Measurements from ENCODE around the gene CTNNA1.
"Not testable (repeated sequence)": the region's sequence is repeated elsewhere in the genome, so short reads cannot be mapped to it uniquely, and the experiment has no call there.

Gene CTNNA1, protein sequence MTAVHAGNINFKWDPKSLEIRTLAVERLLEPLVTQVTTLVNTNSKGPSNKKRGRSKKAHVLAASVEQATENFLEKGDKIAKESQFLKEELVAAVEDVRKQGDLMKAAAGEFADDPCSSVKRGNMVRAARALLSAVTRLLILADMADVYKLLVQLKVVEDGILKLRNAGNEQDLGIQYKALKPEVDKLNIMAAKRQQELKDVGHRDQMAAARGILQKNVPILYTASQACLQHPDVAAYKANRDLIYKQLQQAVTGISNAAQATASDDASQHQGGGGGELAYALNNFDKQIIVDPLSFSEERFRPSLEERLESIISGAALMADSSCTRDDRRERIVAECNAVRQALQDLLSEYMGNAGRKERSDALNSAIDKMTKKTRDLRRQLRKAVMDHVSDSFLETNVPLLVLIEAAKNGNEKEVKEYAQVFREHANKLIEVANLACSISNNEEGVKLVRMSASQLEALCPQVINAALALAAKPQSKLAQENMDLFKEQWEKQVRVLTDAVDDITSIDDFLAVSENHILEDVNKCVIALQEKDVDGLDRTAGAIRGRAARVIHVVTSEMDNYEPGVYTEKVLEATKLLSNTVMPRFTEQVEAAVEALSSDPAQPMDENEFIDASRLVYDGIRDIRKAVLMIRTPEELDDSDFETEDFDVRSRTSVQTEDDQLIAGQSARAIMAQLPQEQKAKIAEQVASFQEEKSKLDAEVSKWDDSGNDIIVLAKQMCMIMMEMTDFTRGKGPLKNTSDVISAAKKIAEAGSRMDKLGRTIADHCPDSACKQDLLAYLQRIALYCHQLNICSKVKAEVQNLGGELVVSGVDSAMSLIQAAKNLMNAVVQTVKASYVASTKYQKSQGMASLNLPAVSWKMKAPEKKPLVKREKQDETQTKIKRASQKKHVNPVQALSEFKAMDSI

DNA sequence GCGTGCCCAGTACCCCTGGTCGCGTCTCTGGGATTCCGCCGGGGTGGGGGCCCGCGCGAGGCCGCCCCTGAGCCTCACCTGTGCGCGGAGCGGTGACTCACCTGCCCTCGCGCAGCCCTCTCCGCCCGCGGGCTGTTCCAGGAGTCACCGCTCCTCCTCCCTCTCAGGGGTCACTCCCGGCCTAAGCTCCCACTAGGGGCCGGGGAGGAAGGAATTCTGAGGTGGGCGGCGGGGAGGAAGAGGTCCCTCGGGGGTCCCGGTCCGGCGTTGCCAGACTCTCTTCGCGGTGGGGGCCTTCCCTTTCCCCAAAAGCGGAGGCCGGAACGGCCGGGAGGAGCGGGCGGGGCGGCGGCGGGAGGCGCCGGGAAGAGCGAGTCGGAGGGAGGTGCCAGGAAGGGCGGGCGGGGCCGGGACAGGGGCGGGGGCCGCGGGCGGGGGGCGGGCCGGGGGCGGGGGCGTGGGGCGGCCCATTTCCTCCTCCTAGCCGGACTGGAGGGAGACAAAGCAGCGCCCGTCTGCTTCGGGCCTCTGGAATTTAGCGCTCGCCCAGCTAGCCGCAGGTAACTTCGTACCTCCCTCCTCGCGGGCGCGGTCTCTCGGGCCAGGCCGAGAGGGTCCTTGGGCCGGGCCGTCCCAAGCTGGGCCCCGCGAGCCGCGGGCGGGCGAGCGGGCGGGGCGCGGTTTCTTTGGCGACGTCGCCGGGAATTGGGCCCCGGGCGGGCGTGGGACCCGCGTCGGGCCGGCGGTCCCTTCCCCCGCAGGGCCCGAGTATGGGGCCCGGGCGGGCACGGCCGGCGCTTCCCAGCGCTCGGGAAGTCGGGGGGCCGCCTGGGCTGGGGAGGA is at the start of gene CTNNA1:
Gene CTNNA1, plus strand, starts transcription at position 475 of the 843 bp plus-strand sequence. CDS start 28,500 bp downstream, outside the sequence.
- TF ChIP-seq, protein P1, sequence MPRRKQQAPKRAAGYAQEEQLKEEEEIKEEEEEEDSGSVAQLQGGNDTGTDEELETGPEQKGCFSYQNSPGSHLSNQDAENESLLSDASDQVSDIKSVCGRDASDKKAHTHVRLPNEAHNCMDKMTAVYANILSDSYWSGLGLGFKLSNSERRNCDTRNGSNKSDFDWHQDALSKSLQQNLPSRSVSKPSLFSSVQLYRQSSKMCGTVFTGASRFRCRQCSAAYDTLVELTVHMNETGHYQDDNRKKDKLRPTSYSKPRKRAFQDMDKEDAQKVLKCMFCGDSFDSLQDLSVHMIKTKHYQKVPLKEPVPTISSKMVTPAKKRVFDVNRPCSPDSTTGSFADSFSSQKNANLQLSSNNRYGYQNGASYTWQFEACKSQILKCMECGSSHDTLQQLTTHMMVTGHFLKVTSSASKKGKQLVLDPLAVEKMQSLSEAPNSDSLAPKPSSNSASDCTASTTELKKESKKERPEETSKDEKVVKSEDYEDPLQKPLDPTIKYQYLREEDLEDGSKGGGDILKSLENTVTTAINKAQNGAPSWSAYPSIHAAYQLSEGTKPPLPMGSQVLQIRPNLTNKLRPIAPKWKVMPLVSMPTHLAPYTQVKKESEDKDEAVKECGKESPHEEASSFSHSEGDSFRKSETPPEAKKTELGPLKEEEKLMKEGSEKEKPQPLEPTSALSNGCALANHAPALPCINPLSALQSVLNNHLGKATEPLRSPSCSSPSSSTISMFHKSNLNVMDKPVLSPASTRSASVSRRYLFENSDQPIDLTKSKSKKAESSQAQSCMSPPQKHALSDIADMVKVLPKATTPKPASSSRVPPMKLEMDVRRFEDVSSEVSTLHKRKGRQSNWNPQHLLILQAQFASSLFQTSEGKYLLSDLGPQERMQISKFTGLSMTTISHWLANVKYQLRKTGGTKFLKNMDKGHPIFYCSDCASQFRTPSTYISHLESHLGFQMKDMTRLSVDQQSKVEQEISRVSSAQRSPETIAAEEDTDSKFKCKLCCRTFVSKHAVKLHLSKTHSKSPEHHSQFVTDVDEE (CRISPR knock-in tag; IDR thresholded peaks at IDR 0.05) = no peak
- TF ChIP-seq, protein P2, sequence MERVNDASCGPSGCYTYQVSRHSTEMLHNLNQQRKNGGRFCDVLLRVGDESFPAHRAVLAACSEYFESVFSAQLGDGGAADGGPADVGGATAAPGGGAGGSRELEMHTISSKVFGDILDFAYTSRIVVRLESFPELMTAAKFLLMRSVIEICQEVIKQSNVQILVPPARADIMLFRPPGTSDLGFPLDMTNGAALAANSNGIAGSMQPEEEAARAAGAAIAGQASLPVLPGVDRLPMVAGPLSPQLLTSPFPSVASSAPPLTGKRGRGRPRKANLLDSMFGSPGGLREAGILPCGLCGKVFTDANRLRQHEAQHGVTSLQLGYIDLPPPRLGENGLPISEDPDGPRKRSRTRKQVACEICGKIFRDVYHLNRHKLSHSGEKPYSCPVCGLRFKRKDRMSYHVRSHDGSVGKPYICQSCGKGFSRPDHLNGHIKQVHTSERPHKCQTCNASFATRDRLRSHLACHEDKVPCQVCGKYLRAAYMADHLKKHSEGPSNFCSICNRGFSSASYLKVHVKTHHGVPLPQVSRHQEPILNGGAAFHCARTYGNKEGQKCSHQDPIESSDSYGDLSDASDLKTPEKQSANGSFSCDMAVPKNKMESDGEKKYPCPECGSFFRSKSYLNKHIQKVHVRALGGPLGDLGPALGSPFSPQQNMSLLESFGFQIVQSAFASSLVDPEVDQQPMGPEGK (CRISPR knock-in tag; IDR thresholded peaks at IDR 0.05; ENCODE audit: borderline replicate concordance) = peak; percentile 56; the same call in 1 of the 2 replicates
- TF ChIP-seq ZNF70 (CRISPR knock-in tag; IDR thresholded peaks at IDR 0.05) (no peak), ESRRG (CRISPR knock-in tag; IDR thresholded peaks at IDR 0.05) (no peak), PPARA (CRISPR knock-in tag; IDR thresholded peaks at IDR 0.05; ENCODE audit: borderline replicate concordance) (no peak), ZFP3 (CRISPR knock-in tag; IDR thresholded peaks at IDR 0.05) (no peak), TOX (CRISPR knock-in tag; IDR thresholded peaks at IDR 0.05; ENCODE audit: borderline replicate concordance) (no peak), GLIS3 (CRISPR knock-in tag; IDR thresholded peaks at IDR 0.05) (peak; percentile 14; the same call in 1 of the 2 replicates), BACH2 (CRISPR knock-in tag; IDR thresholded peaks at IDR 0.05; ENCODE audit: borderline replicate concordance) (no peak)
- TF ChIP-seq, protein P3, sequence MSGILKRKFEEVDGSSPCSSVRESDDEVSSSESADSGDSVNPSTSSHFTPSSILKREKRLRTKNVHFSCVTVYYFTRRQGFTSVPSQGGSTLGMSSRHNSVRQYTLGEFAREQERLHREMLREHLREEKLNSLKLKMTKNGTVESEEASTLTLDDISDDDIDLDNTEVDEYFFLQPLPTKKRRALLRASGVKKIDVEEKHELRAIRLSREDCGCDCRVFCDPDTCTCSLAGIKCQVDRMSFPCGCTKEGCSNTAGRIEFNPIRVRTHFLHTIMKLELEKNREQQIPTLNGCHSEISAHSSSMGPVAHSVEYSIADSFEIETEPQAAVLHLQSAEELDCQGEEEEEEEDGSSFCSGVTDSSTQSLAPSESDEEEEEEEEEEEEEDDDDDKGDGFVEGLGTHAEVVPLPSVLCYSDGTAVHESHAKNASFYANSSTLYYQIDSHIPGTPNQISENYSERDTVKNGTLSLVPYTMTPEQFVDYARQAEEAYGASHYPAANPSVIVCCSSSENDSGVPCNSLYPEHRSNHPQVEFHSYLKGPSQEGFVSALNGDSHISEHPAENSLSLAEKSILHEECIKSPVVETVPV (CRISPR knock-in tag; IDR thresholded peaks at IDR 0.05) = no peak
- ATAC-seq = peak; percentile 76

DNA sequence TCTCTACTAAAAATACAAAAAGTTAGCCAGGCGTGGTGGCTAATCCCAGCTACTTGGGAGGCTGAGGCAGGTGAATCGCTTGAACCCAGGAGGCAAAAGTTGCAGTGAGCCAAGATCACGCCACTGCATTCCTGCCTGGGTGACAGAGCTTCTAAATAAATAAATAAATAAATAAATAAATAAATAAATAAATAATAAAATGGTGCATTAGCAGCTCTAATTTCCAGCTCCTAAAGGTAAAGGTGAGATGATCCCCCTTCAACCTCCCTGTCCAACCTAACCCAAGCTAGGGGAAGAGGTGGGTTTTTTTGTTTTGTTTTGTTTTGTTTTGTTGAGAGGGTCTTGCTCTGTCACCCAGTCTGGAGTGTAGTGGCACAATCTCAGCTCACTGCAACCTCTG is 49.4 kb upstream of the CTNNA1 start:
- ATAC-seq = not testable (repeated sequence)

DNA sequence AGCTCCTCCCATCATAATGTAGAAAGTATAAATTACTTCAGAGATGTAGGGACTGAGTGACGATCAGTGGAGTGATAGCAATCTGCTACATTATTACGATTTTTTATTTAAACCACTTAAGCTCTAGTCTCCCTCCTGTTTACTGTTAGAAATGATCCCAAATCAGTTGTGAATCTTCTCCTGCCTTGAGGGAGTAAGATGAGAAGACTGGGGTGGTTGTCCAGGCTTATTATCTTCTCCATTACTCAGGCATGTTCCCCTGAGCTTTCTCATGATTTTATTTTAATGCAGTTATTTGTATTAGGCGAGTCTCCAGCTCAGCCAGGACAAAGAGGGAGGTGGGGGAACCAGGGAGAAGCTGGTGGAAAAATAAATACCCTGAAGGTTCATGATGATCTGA is 48.2 kb upstream of the CTNNA1 start:
- TF ChIP-seq BACH2 (CRISPR knock-in tag; IDR thresholded peaks at IDR 0.05; ENCODE audit: borderline replicate concordance) (no peak), ESRRG (CRISPR knock-in tag; IDR thresholded peaks at IDR 0.05) (no peak), ISL1 (CRISPR knock-in tag; IDR thresholded peaks at IDR 0.05) (peak; percentile 50), PPARA (CRISPR knock-in tag; IDR thresholded peaks at IDR 0.05; ENCODE audit: borderline replicate concordance) (no peak), ZNF70 (CRISPR knock-in tag; IDR thresholded peaks at IDR 0.05) (no peak), TCF4 (CRISPR knock-in tag; IDR thresholded peaks at IDR 0.05; ENCODE audit: borderline replicate concordance) (peak; percentile 25; the same call in 1 of the 2 replicates)
- TF ChIP-seq, protein P3 (CRISPR knock-in tag; IDR thresholded peaks at IDR 0.05) = no peak
- TF ChIP-seq, protein P4, sequence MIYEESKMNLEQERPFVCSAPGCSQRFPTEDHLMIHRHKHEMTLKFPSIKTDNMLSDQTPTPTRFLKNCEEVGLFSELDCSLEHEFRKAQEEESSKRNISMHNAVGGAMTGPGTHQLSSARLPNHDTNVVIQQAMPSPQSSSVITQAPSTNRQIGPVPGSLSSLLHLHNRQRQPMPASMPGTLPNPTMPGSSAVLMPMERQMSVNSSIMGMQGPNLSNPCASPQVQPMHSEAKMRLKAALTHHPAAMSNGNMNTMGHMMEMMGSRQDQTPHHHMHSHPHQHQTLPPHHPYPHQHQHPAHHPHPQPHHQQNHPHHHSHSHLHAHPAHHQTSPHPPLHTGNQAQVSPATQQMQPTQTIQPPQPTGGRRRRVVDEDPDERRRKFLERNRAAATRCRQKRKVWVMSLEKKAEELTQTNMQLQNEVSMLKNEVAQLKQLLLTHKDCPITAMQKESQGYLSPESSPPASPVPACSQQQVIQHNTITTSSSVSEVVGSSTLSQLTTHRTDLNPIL (CRISPR knock-in tag; IDR thresholded peaks at IDR 0.05; ENCODE audit: low read depth) = no peak
- ATAC-seq = peak; percentile 81

Measured in SK-N-SH treated with all-trans-retinoic acid at 6 μM for 48 hours (cell line).